ENCODE data around the gene WIF1.

- no peak for TF ChIP-seq CTCF (optimal IDR thresholded peaks at IDR 0.05 in 1 of 3, IDR thresholded peaks at IDR 0.05 in 1 of 3, conservative IDR thresholded peaks at IDR 0.05 in 1 of 3; ENCODE audit: extremely low read depth in 1 of 3, insufficient read depth in 2 of 3, low read length in 3 of 3)
- no peak for TF ChIP-seq EZH2 (IDR thresholded peaks at IDR 0.05; ENCODE audit: low read length)
Observed at GRCh38 chr12:65093606-65094005, 27.5 kb downstream of the WIF1 start.

All from keratinocyte (primary cell).